Astrocyte of the cerebellum (primary cell): ENCODE data around the gene HEYL.
"Not testable (repeated sequence)": the region's sequence is repeated elsewhere in the genome, so short reads cannot be mapped to it uniquely, and the experiment has no call there.

ENCODE experiments used
- DNase-seq: peaks from one replicate; pipeline ENCODE4 v3.0.0-alpha.2; 2011; ENCODE audit warnings: low read depth
- H3K4me3 ChIP-seq: 2 replicates; pipeline ENCODE4 v1.5.1; 2011; ENCODE audit warnings: mild to moderate bottlenecking, low read depth, low read length, moderate library complexity
- CTCF ChIP-seq: IDR thresholded peaks from 2 replicates; pipeline ENCODE4 v1.5.1; 2012; ENCODE audit warnings: low read length, low read depth, moderate library complexity, mild to moderate bottlenecking; ENCODE audit errors: missing control alignments
- in situ Hi-C: cut with HindIII; loops from 2 replicates; pipeline ENCODE4 v1.10.0; 2017; ENCODE audit warnings: low sequenced_read_pairs

HEYL gene

GRCh38 chr1:39613250-39613649 lies 26.2 kb downstream of the HEYL start:
- no peak overlapping the region for H3K4me3 ChIP-seq
- DNase-seq, result no peak
- in situ Hi-C loops, result no loop called here
- TF ChIP-seq CTCF, result no peak

- peak; percentile 47 for TF ChIP-seq CTCF
- DNase-seq, result no peak
- no peak overlapping the region for H3K4me3 ChIP-seq
- in situ Hi-C loops, result no loop called here
Observed at GRCh38 chr1:39609618-39610331, 29.7 kb downstream of the HEYL start.

GRCh38 chr1:39608921-39609320 lies 30.5 kb downstream of the HEYL start:
- DNase-seq, result no peak
- in situ Hi-C loops, result no loop called here
- no peak for TF ChIP-seq CTCF
- H3K4me3 ChIP-seq, result no peak overlapping the region

- in situ Hi-C loops, DNase-seq, H3K4me3 ChIP-seq: not testable (repeated sequence)
Observed at GRCh38 chr1:39603677-39604076, 35.8 kb downstream of the HEYL start.

- in situ Hi-C loops, DNase-seq, H3K4me3 ChIP-seq: not testable (repeated sequence)
Observed at GRCh38 chr1:39601667-39602255, 37.7 kb downstream of the HEYL start.

- no peak overlapping the region for H3K4me3 ChIP-seq
- TF ChIP-seq CTCF, result no peak
- in situ Hi-C loops, result no loop called here
- DNase-seq, result no peak
Observed at GRCh38 chr1:39596163-39596562, 43.3 kb downstream of the HEYL start.

GRCh38 chr1:39593386-39593785 lies 46.1 kb downstream of the HEYL start:
- no peak for TF ChIP-seq CTCF
- in situ Hi-C loops, result no loop called here
- H3K4me3 ChIP-seq, result no peak overlapping the region
- no peak for DNase-seq
